HPDE6-E6E7 (cell line): ENCODE measurements around the gene COPA.

ENCODE experiments used
- DNase-seq: peaks from one replicate; pipeline ENCODE4 v3.0.0; 2011; ENCODE audit warnings: missing footprints; ENCODE audit errors: extremely low spot score

COPA gene

GRCh38 chr1:160264795-160265307, 78.2 kb downstream of the COPA start:
- no peak for DNase-seq

DNA sequence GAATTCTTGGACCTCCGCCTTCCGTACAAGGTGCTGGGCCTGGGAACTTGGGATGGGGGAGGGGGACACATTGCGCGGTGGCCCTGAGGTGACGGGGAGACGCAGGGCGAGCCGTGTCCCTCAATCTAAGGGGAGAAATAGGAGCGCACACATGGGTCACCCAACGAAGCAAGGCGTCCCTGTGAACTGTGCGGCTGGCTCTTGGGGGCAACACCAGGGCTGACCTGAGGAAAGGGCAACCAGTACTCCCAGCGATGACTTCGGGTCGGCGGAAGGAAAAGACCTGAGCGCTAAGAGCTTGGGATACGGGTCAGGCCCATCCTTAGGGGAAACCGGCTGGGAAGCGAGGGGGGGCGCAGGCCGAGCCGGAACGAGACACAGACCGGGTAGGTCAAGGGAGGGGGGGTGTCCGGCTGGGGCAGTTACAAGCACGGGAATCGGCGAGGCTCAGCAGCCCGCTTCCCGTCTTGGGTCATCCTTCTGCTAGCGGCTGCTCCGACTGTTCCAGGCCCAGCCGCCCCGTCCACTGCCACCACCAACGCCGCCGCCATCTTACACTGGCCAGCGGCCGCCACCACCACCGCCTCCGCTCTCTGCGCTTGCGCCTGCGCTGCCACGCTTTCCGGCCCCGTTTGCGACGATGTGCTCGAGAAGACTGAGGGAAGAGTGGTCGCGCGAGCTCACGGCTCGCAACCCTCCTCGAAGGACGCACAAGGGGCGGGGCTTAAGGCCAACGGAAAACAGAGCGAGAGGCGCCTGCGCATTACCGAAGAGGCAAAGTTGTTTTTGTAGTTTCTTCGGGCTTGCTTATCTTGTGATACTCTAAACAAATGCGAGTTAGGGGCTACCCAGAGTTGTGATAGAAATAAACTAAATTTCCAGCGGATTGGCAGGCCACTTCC, 80.9 kb downstream of the COPA start, which contains the start of gene DCAF8:
Gene DCAF8 (minus strand): TSS at position 657 of the 902 bp plus-strand sequence. CDS start 18,541 bp downstream, outside the sequence.
- peak; percentile 89 for DNase-seq

DNA sequence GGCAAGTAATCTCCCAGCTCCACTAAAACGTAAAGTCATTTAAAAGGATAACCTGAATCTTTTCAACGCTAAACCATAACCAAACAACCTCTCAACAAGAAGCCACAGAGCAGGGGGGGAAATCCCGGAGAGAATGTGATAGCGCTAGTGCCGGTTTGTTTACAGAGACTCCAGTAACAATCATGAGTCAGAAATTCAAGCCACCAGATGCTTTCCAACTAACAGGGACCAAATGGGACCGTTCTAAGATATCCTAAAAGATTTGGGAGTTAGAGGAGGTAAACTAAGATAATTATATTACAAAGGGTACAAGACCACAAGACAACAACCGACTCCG, 81.5 kb downstream of the COPA start:
- DNase-seq: peak; percentile 79

GRCh38 chr1:160260406-160261382, 82.4 kb downstream of the COPA start:
- DNase-seq: no peak

GRCh38 chr1:160258177-160258798, 84.8 kb downstream of the COPA start:
- no peak for DNase-seq

DNA sequence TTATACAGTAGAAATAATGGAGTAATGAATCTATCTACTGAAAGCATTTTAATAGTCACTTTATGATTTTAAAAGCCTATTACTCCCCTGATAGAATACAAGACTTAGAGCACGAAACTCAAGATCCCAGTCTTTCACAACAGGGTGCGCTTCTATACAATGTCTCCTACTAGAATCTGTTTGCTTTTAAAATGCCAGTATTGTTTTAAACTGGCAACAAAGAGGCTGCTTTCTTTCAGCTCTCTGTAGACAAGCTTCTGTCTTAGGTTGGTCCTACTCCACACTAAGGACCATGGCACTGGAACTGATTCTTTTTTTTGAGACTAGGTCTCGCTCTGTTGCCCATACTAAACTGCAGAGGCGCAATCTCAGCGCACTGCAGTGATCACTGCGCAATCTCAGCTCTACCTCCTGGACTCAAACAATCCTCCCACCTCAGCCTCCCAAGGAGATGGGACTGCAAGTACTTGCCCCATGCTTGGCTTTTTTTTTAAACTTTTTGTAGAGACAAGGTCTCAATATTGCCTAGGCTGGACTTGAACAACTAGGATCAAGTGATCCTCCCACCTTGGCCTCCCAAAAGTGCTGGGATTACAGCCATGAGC, 85.5 kb downstream of the COPA start:
- DNase-seq: no peak

DNA sequence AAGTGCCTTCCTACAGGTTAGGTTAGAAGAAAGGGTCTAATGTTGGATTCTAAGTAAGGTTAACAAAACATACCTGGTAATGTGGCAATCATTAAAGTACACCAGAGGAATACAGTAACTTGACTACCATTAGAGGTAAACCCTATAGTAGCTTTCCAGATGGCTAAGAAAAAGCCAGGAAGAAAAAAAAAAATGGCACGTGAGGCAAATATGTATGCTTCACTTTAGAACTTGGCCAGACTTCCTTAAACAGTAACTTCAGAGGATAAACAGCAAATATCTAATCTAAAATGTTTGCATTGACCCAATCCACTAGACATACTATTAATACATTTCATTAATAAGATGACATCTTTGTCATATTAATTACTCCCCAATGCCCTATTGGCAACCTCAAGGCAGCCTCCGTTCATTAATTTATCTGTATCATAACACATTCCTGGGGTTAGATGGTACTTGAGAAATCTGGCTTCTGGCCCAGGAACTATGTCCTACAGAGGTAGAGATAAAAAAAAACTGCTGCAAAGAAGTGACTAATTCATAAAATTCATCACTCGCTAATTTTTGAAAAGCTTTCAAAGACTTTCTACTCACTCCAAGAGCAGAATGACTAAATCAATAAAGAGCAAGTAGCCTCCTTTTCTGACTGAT, 86.5 kb downstream of the COPA start:
- peak; percentile 35 for DNase-seq

DNA sequence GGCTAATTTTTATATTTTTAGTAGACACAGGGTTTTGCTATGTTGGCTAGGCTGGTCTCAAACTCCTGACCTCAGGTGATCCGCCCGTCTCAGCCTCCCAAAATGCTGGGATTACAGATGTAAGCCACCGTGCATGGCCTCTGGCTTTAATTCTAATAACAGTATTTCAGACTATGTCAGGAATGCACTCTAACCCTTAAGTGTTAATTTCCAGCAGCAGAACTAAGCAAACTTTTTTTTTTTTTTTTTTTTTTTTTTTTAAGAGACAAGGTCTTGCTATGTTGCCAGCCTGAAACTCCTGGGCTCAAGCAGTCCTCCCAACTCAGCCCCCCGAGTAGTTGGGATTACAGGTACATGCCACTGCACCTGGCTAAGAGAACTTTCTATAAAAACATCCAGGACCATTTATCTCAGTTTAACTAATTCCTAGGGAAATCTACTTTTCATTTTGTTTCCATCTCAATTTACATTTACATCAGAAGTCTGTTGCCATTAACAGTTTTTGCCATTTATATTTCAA, 87.2 kb downstream of the COPA start:
- no peak for DNase-seq

GRCh38 chr1:160251687-160252526, 91.1 kb downstream of the COPA start:
- DNase-seq: peak; percentile 47

- no peak for DNase-seq
Observed at GRCh38 chr1:160251011-160251410, 92.0 kb downstream of the COPA start.

DNA sequence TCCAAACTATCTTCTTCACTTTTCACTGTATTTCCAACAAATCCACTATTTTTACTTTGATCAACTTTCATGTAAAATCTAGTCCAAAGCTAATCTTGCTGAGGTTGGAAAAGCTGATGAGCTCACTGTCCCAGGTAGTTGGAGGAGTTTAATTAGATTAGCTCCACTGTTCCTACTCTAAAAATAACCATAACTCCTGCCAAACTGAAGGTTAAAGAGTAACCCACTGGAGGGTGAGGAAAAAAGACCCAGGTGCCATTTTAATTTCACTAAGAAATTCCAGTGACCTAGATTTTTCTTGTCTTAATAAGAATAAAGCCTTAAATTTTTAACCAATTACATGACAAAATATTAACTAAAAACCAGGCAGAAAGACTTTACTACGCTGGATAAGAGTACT, 96.0 kb downstream of the COPA start:
- no peak for DNase-seq

DNA sequence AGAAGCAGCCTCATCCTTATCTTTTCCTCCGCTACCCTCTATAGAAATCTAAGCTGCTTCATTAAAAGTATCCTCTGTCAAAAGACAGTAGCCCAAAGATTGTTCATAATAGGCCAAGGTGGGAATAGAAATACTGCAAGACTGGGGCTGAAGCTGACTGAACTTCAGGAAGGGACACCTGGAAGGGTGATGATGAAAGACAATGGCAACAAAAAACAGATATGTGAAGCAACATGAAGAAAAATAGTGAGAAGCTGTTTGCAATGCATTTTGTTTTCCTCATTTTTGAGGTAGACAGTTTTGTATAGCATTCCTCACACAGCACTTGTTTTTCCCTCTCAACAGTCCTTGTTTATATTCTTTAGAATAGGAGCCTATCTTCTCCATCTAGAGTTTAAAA, 97.6 kb downstream of the COPA start:
- no peak for DNase-seq

GRCh38 chr1:160244209-160244608, 98.8 kb downstream of the COPA start:
- DNase-seq: no peak

DNA sequence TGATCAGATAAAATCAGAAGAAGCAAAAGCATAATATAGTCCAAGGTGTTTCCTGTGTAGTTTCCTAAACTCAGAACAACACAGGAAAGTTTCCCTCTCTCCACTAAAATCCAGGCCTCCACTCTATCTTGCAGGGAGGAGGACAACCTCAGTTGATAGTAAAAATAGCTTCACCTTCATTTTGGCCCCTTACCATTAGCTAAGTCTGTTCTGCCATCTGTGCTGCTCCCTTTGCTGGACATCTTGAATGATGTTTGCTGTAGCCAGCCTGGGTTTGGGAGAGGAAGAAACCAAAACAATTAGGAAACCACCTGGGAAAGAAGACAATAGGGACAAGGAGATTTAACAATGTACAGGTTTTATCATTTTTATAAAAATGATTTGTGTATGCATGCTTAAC, 99.3 kb downstream of the COPA start:
- DNase-seq: no peak

- no peak for DNase-seq
Observed at GRCh38 chr1:160239582-160240299, 103.3 kb downstream of the COPA start.
